Spleen (tissue), 11 donors: Measurements from ENCODE around the gene BCL7A. TPM values are rescaled to one million over a fixed set of nuclear protein-coding genes. Genes with fewer than 3 reads are reported as not detected.

ENCODE experiments used
- DNase-seq: peaks from one replicate; pipeline ENCODE4 v3.0.0-alpha.2; 2020
- H3K27ac ChIP-seq, 8 donors: fragments of 200-600 bp; sonication (generic) in 7 of 8; 1 replicate in 4 of 8; 2 replicates in 4 of 8; pipeline versions ENCODE4 v1.5.0 to v1.8.0; 2016 to 2021; ENCODE audit warnings: inconsistent platforms in 4 of 8, mild to moderate bottlenecking in 4 of 8, moderate library complexity in 1 of 8
- H3K27me3 ChIP-seq, 7 donors: fragments of 200-600 bp; sonication (generic) in 6 of 7; replicated peaks in 1 of 7; 1 replicate in 4 of 7; 2 replicates in 3 of 7; pipeline versions ENCODE4 v1.5.0 to v1.8.0; 2016 to 2021; ENCODE audit warnings: inconsistent platforms in 3 of 7, mild to moderate bottlenecking in 1 of 7
- H3K36me3 ChIP-seq, 6 donors: fragments of 200-600 bp; sonication (generic) in 5 of 6; 1 replicate in 4 of 6; 2 replicates in 2 of 6; pipeline versions ENCODE4 v1.5.0 to v1.8.0; 2016 to 2021; ENCODE audit warnings: inconsistent platforms in 2 of 6
- H3K4me1 ChIP-seq, 6 donors: fragments of 200-600 bp; sonication (generic) in 5 of 6; 1 replicate in 3 of 6; 2 replicates in 3 of 6; pipeline versions ENCODE4 v1.5.0 to v1.8.0; 2016 to 2021; ENCODE audit warnings: inconsistent platforms in 3 of 6
- H3K4me3 ChIP-seq, 8 donors: fragments of 200-600 bp; sonication (generic) in 7 of 8; 1 replicate in 4 of 8; 2 replicates in 4 of 8; pipeline versions ENCODE4 v1.5.0 to v1.8.0; 2016 to 2021; ENCODE audit warnings: inconsistent platforms in 4 of 8, mild to moderate bottlenecking in 4 of 8, moderate library complexity in 2 of 8
- H3K9me3 ChIP-seq, 8 donors: fragments of 200-600 bp; sonication (generic) in 7 of 8; 1 replicate in 4 of 8; 2 replicates in 4 of 8; pipeline versions ENCODE4 v1.5.0 to v1.8.0; 2016 to 2021; ENCODE audit warnings: inconsistent platforms in 4 of 8
- CTCF ChIP-seq, 11 experiments: fragments of 200-600 bp in 7 of 11; fragments of 450-650 bp in 4 of 11; sonication (generic) in 4 of 11; IDR thresholded peaks in 8 of 11; conservative IDR thresholded peaks in 3 of 11; 1 replicate in 7 of 11; 2 replicates in 4 of 11; pipeline versions ENCODE4 v1.4.0 to v1.8.0; 2016 to 2021; ENCODE audit warnings: antibody characterized with exemption in 11 of 11, inconsistent platforms in 4 of 11, mild to moderate bottlenecking in 1 of 11
- POLR2A ChIP-seq, 3 donors: fragments of 450-650 bp; IDR thresholded peaks; one replicate each; pipeline ENCODE4 v1.5.1; 2017; ENCODE audit warnings: antibody characterized with exemption in 3 of 3, mild to moderate bottlenecking in 1 of 3
- POLR2AphosphoS5 ChIP-seq, 3 donors: sonication (generic); formaldehyde crosslinking; IDR thresholded peaks; one replicate each; pipeline ENCODE4 v1.5.1; 2017; ENCODE audit warnings: antibody characterized with exemption in 3 of 3
- WGBS, 5 donors: extraction: QIAGEN DNeasy Blood & Tissue Kit in 3 of 5; methylation state at CpG; one replicate each; pipeline versions ENCODE4 v1.1.5 to v1.1.7; 2013 to 2018; 5-methylcytosine and 5-hydroxymethylcytosine counted together
- intact Hi-C: fragments of 100-400 bp; cut with DNase I; formaldehyde crosslinking; loops from one replicate; pipeline ENCODE4 v1.15.0; 2023; ENCODE audit warnings: low total_unique reads
- polyA plus RNA-seq, 3 donors: library from polyadenylated mRNA; stranded (reverse); fragments of 200-250 nt; gene quantifications; one replicate each; pipeline ENCODE4 v1.2.1, GENCODE V29; 2013
- total RNA-seq, 7 donors: library from RNA; depleted of rRNA in 3 of 7; stranded (reverse); fragments of >200 nt in 3 of 7; fragmentation: NEBNext Ultra II Directional in 4 of 7; extraction: Animal tissue kit (Norgen Biotek cat#: 25700) in 4 of 7; gene quantifications; one replicate each; pipeline versions ENCODE4 v1.1.0 to v1.2.1, GENCODE V29; 2016 to 2021
- donor health status: healthy with polysubstance abuse.
- donor health status: DM: no; HTN: no; CAD: no; lungs with moderate emphysema.
- donor health status: DM: no; HTN: no; CAD: no.
- donor health status: Bipolar disorder and iron deficiency.
- donor health status: healthy.
- donor health status: DM: no; HTN: no; CAD: no.
- donor health status: DM: yes; HTN: yes; CAD: no.

BCL7A gene
- total and polyA plus RNA-seq, 10 donors, result 2.5 to 10.1 (median 7.2) TPM

GRCh38 chr12:122079532-122080081 lies 57.9 kb downstream of the BCL7A start:
- Histone ChIP-seq H3K27me3 (no peaks in the 10 kb centered on the region), H3K36me3 (peaks cover 0 to 12% (median 3%) of the 10 kb centered on the region in 6 donors), H3K27ac (peak overlapping the region; percentile 76 to 92 (median 87)), H3K4me1 (peaks cover 41 to 82% (median 67%) of the 10 kb centered on the region in 6 donors), H3K9me3 (no peaks in the 10 kb centered on the region), H3K4me3 (peak overlapping the region; percentile 72 to 92 (median 83))
- DNase-seq, result no peak
- TF ChIP-seq CTCF (IDR thresholded peaks at IDR 0.05 in 8 of 11, conservative IDR thresholded peaks at IDR 0.05 in 3 of 11), result no peak
- peak in 1 of 3 donors; percentile 4 for TF ChIP-seq POLR2AphosphoS5 (IDR thresholded peaks at IDR 0.05)
- 0 to 7% (median 1%) methylated on average over 8 to 13 of the region's 13 CpGs for WGBS, 5 donors
- intact Hi-C loops, result no loop called here

GRCh38 chr12:122080149-122081082 lies 58.7 kb downstream of the BCL7A start:
- no peaks in the 10 kb centered on the region for H3K9me3 ChIP-seq
- WGBS, 5 donors, result 8 to 15% (median 12%) methylated on average over 17 to 18 of the region's 18 CpGs
- intact Hi-C loops, result no loop called here
- peak in 2 of 3 donors; percentile 24 to 88 for TF ChIP-seq POLR2A (IDR thresholded peaks at IDR 0.05)
- TF ChIP-seq POLR2AphosphoS5 (IDR thresholded peaks at IDR 0.05), result peak in 1 of 3 donors; percentile 90
- no peak for TF ChIP-seq CTCF (IDR thresholded peaks at IDR 0.05 in 8 of 11, conservative IDR thresholded peaks at IDR 0.05 in 3 of 11)
- H3K4me1 ChIP-seq, result peaks cover 41 to 90% (median 75%) of the 10 kb centered on the region in 6 donors
- DNase-seq, result peak; percentile 81
- H3K36me3 ChIP-seq, result peaks cover 0 to 20% (median 10%) of the 10 kb centered on the region in 6 donors
- no peaks in the 10 kb centered on the region for H3K27me3 ChIP-seq
- peak overlapping the region; percentile 76 to 92 (median 87) for H3K27ac ChIP-seq
- peak overlapping the region; percentile 72 to 92 (median 83) for H3K4me3 ChIP-seq

GRCh38 chr12:122081083-122081696 lies 59.5 kb downstream of the BCL7A start:
- intact Hi-C loops, result no loop called here
- DNase-seq, result no peak

More at GRCh38 chr12:122081083-122081696, 59.5 kb downstream of the BCL7A start:
- Histone ChIP-seq H3K9me3 (no peaks in the 10 kb centered on the region), H3K4me1 (peaks cover 41 to 94% (median 81%) of the 10 kb centered on the region in 6 donors), H3K27ac (peak overlapping the region; percentile 76 to 92 (median 87)), H3K4me3 (peak overlapping the region; percentile 72 to 92 (median 83)), H3K36me3 (peaks cover 0 to 28% (median 12%) of the 10 kb centered on the region in 6 donors), H3K27me3 (no peaks in the 10 kb centered on the region)
- WGBS, 5 donors, result 40 to 47% (median 42%) methylated on average over 9 of the region's 9 CpGs
- no peak for TF ChIP-seq CTCF (IDR thresholded peaks at IDR 0.05 in 8 of 11, conservative IDR thresholded peaks at IDR 0.05 in 3 of 11)
- TF ChIP-seq POLR2A (IDR thresholded peaks at IDR 0.05), result no peak
- TF ChIP-seq POLR2AphosphoS5 (IDR thresholded peaks at IDR 0.05), result no peak
